Gastrocnemius medialis (tissue), 4 donors: ENCODE data around the gene RABGAP1L.

ENCODE experiments used
- CTCF ChIP-seq, 5 experiments: fragments of 450-650 bp in 3 of 5; fragments of 200-600 bp in 2 of 5; sonication (generic) in 2 of 5; IDR thresholded peaks in 4 of 5; conservative IDR thresholded peaks in 1 of 5; 1 replicate in 4 of 5; 2 replicates in 1 of 5; pipeline ENCODE4 v1.5.1; 2016 to 2019; ENCODE audit warnings: antibody characterized with exemption in 5 of 5, mild to moderate bottlenecking in 3 of 5, moderate library complexity in 3 of 5
- POLR2A ChIP-seq, 2 donors: fragments of 450-650 bp; IDR thresholded peaks; one replicate each; pipeline ENCODE4 v1.6.1; 2017; ENCODE audit warnings: antibody characterized with exemption in 2 of 2, mild to moderate bottlenecking in 2 of 2, moderate library complexity in 2 of 2

GRCh38 chr1:174123843-174124242 is 35.5 kb upstream of the RABGAP1L start:
- no peak for TF ChIP-seq CTCF (IDR thresholded peaks at IDR 0.05 in 4 of 5, conservative IDR thresholded peaks at IDR 0.05 in 1 of 5)
- TF ChIP-seq POLR2A (IDR thresholded peaks at IDR 0.05): no peak
